ENCODE results near the gene C20orf96. TPM values are rescaled to one million over a fixed set of nuclear protein-coding genes. Genes with fewer than 3 reads are reported as not detected.

C20orf96 gene
- total RNA-seq, 1 donor from 2014 or later, result 27.5 TPM

DNA sequence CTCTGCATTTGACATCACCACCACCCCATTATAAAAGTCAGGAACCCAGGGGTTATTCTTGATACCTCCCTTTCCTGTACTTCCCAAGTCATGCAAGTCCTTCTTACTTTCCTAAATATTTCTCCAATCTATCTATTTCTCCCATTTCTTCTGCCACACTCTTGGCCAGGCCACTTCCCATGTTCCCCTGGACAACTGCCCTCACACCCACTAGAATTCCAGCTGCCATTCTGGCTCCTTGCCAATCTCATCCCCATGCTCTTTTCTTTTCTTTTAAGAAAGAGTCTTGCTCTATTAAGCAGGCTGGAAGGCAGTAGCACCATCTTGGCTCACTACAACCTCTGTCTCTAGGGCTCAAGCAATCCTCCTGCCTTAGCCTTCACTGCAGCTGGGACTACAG lies 17.8 kb downstream of the C20orf96 start:
- no peak overlapping the region for H3K4me3 Mint-ChIP-seq (ENCODE audit: unreplicated experiment)
- H3K36me3 Mint-ChIP-seq (ENCODE audit: low read depth, unreplicated experiment), result peaks cover 20% of the 10 kb centered on the region
- H3K27ac Mint-ChIP-seq (ENCODE audit: unreplicated experiment), result no peak overlapping the region
- no peaks in the 10 kb centered on the region for H3K9me3 Mint-ChIP-seq (ENCODE audit: unreplicated experiment)
- peaks cover 5% of the 10 kb centered on the region for H3K27me3 Mint-ChIP-seq (ENCODE audit: unreplicated experiment)
- TF ChIP-seq, protein P1, sequence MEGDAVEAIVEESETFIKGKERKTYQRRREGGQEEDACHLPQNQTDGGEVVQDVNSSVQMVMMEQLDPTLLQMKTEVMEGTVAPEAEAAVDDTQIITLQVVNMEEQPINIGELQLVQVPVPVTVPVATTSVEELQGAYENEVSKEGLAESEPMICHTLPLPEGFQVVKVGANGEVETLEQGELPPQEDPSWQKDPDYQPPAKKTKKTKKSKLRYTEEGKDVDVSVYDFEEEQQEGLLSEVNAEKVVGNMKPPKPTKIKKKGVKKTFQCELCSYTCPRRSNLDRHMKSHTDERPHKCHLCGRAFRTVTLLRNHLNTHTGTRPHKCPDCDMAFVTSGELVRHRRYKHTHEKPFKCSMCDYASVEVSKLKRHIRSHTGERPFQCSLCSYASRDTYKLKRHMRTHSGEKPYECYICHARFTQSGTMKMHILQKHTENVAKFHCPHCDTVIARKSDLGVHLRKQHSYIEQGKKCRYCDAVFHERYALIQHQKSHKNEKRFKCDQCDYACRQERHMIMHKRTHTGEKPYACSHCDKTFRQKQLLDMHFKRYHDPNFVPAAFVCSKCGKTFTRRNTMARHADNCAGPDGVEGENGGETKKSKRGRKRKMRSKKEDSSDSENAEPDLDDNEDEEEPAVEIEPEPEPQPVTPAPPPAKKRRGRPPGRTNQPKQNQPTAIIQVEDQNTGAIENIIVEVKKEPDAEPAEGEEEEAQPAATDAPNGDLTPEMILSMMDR (IDR thresholded peaks at IDR 0.05; ENCODE audit: unreplicated experiment), result no peak
- no peaks in the 10 kb centered on the region for H3K4me1 Mint-ChIP-seq (ENCODE audit: unreplicated experiment)
- no peak for DNase-seq (ENCODE audit: low spot score)

DNA sequence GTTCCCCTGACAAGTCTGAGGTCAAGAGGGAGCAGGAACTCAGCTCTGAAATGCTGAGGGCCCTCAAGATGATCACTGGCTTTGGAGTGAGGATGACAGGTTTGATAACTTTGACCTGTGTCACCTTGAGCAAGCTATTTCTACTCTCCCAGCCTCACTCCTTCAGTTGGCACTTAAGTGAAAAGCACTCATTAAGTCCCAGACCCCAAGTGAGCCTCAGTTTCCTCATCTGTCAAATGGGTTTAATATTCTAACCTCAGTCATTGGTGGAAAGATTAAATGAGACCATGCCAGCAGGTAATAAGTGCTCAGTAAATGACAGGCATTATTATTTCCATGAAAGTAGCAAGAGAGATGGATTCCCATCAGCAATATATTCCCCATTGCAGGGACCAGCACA lies 19.0 kb downstream of the C20orf96 start:
- TF ChIP-seq, protein P1 (IDR thresholded peaks at IDR 0.05; ENCODE audit: unreplicated experiment), result no peak
- Mint-ChIP-seq H3K4me3 (ENCODE audit: unreplicated experiment) (no peak overlapping the region), H3K4me1 (ENCODE audit: unreplicated experiment) (peaks cover 1% of the 10 kb centered on the region), H3K27me3 (ENCODE audit: unreplicated experiment) (peaks cover 8% of the 10 kb centered on the region), H3K36me3 (ENCODE audit: low read depth, unreplicated experiment) (peaks cover 12% of the 10 kb centered on the region), H3K9me3 (ENCODE audit: unreplicated experiment) (no peaks in the 10 kb centered on the region), H3K27ac (ENCODE audit: unreplicated experiment) (no peak overlapping the region)
- no peak for DNase-seq (ENCODE audit: low spot score)

DNA sequence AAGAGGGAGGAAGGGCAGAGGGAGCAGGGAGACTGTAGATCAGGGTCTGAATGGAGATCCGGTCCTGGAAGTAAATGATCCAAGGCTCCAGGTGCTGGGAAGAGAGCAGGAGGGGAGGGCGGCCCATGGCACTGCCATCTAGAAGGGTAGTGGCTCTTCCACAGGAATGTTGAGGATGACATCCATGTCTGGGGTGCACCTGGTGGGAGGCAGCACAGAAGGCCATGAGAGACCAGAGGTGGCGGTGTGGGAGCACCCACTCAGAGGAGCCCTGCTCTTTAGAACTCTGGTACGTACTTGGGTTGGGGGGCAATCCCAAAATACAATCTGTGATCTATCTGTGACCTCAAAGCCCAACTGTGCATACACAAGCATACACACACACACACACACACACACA lies 19.5 kb downstream of the C20orf96 start:
- TF ChIP-seq, protein P1 (IDR thresholded peaks at IDR 0.05; ENCODE audit: unreplicated experiment), result no peak
- Mint-ChIP-seq H3K4me1 (ENCODE audit: unreplicated experiment) (peaks cover 3% of the 10 kb centered on the region), H3K27me3 (ENCODE audit: unreplicated experiment) (peaks cover 8% of the 10 kb centered on the region), H3K36me3 (ENCODE audit: low read depth, unreplicated experiment) (peaks cover 8% of the 10 kb centered on the region), H3K9me3 (ENCODE audit: unreplicated experiment) (no peaks in the 10 kb centered on the region), H3K27ac (ENCODE audit: unreplicated experiment) (no peak overlapping the region), H3K4me3 (ENCODE audit: unreplicated experiment) (no peak overlapping the region)
- no peak for DNase-seq (ENCODE audit: low spot score)

DNA sequence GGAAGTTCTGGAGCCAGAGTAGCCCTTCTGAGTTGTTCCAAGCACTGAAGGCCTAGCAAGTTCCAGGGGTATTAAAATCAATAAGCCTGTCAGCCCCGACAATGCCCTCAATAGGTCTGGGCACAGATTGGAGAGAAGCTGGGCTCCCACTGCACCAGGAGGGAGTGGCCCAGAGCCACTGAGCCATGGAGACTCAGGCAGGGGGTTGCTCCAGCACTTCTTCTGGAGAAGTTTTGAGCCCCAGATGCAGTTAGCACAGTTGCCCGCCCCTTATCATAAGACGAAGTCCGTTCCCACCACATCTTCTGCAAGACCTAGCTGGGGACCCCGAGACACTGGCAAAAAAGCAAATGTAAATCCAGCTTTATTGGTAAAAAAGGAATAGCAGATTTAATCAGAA lies 20.0 kb downstream of the C20orf96 start:
- no peak for DNase-seq (ENCODE audit: low spot score)
- TF ChIP-seq, protein P1 (IDR thresholded peaks at IDR 0.05; ENCODE audit: unreplicated experiment), result no peak
- H3K27ac Mint-ChIP-seq (ENCODE audit: unreplicated experiment), result no peak overlapping the region

DNA sequence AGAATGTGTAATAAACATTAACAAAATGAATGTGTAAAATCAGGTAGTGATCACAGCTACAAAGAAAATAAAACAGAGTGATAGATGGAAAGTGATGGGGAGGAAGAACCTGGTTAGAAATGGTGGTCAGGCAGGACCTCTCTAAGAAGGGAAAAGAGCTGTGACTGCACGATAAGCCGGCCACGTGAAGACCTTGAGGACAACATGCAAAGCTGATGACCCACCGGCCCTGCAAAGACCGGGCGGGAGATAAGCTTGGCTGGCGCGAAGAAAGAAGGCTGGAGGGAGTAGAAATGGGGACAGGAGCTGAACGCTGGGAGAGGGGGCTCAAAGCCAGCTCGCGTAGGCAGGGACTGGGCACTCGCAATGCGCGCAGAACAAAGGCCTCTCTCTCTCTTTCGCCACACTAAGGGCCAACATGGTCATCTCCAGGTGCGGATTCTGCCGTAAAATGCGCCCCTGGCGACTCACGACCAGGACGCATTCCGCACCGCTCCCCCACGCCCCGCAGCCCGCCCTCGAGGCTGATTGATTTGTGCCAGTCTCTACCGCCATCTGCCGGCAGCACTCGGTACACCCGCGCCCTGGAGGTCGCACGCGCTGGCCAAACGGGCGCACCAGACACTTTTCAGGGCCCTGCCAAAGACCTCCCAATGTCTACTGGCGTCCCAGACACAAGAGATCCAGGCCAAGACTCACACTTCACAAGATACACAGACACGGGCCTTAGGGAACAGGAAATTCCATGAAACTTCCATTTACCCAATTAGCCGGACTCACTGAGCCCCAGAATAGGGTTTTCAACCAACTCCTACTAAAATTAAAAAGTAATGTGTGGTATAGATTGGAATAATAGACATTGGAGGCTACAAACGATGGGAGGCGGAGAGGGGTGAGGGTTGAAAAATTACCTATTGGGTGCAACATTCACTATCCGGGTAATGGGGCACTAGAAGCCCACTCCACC lies 23.7 kb downstream of the C20orf96 start:
- H3K36me3 Mint-ChIP-seq (ENCODE audit: low read depth, unreplicated experiment), result no peaks in the 10 kb centered on the region
- peaks cover 4% of the 10 kb centered on the region for H3K27me3 Mint-ChIP-seq (ENCODE audit: unreplicated experiment)
- peak overlapping the region; percentile 44 for H3K4me3 Mint-ChIP-seq (ENCODE audit: unreplicated experiment)
- TF ChIP-seq, protein P1 (IDR thresholded peaks at IDR 0.05; ENCODE audit: unreplicated experiment), result peak; percentile 95
- H3K27ac Mint-ChIP-seq (ENCODE audit: unreplicated experiment), result no peak overlapping the region
- DNase-seq (ENCODE audit: low spot score), result peak; percentile 95
- no peaks in the 10 kb centered on the region for H3K9me3 Mint-ChIP-seq (ENCODE audit: unreplicated experiment)
- peaks cover 3% of the 10 kb centered on the region for H3K4me1 Mint-ChIP-seq (ENCODE audit: unreplicated experiment)

More for the DNA sequence above, 20.0 kb downstream of the C20orf96 start:
- H3K4me3 Mint-ChIP-seq (ENCODE audit: unreplicated experiment), result no peak overlapping the region
- peaks cover 8% of the 10 kb centered on the region for H3K27me3 Mint-ChIP-seq (ENCODE audit: unreplicated experiment)
- peaks cover 5% of the 10 kb centered on the region for H3K36me3 Mint-ChIP-seq (ENCODE audit: low read depth, unreplicated experiment)
- peaks cover 3% of the 10 kb centered on the region for H3K4me1 Mint-ChIP-seq (ENCODE audit: unreplicated experiment)
- H3K9me3 Mint-ChIP-seq (ENCODE audit: unreplicated experiment), result no peaks in the 10 kb centered on the region
